Measurements from ENCODE around the gene KIAA1217. TPM values are rescaled to one million over a fixed set of nuclear protein-coding genes. Genes with fewer than 3 reads are reported as not detected.

Gene KIAA1217
- polyA plus RNA-seq, 1 of the 3 experiments (the other 2 are of a cell fraction), result 7.2 TPM

- WGBS (ENCODE audit: low lambda C conversion rate), result 90% methylated on average over 5 of the region's 5 CpGs
- Histone ChIP-seq H3K9me2 (no peaks in the 10 kb centered on the region), H3K36me3 (replicated peaks in 1 of 2; ENCODE audit: control insufficient read depth in 1 of 2, insufficient read depth in 2 of 2, low read length in 1 of 2) (peaks cover 0 to 4% of the 10 kb centered on the region in 2 experiments), H3K4me2 (no peak overlapping the region), H3F3A (replicated peaks; ENCODE audit: insufficient read depth) (no peaks in the 10 kb centered on the region), H3K4me1 (ENCODE audit: control insufficient read depth in 1 of 2, insufficient read depth in 2 of 2, low read depth in 1 of 2, low read length in 1 of 2) (peaks cover 0 to 4% of the 10 kb centered on the region in 2 experiments; a peak in 1 of 4 replicates), H3K4me3 (ENCODE audit: low read depth in 2 of 2, low read length in 1 of 2) (no peak overlapping the region), H3K9me3 (no peaks in the 10 kb centered on the region), H3K79me2 (ENCODE audit: insufficient read depth) (peaks cover 5% of the 10 kb centered on the region; the same call in 1 of the 2 replicates), H2AFZ (ENCODE audit: low read depth) (no peak overlapping the region), H4K20me1 (ENCODE audit: insufficient read depth) (no peaks in the 10 kb centered on the region), H3K27ac (ENCODE audit: low read depth in 2 of 2, low read length in 1 of 2) (no peak overlapping the region), H3K27me3 (ENCODE audit: insufficient read depth) (no peaks in the 10 kb centered on the region), H3K9ac (no peak overlapping the region)
- DNase-seq, result no peak
- CTCF ChIA-PET, result interaction anchor here (3.2 kb wide), 1 partner anchor 33 kb away, joined by 12 read pairs; no protein-coding TSS in a partner anchor
- TF ChIP-seq POLR2AphosphoS5 (IDR thresholded peaks at IDR 0.05; ENCODE audit: low read depth, low read length) (no peak), MXI1 (IDR thresholded peaks at IDR 0.05; ENCODE audit: low read depth, low read length) (no peak), MEF2A (IDR thresholded peaks at IDR 0.05; ENCODE audit: borderline replicate concordance, low read depth) (no peak), TCF12 (IDR thresholded peaks at IDR 0.05) (no peak)
- POLR2A ChIA-PET, result no interaction called here
Measured at GRCh38 chr10:24485304-24485703, 276.4 kb downstream of the KIAA1217 start.

GRCh38 chr10:24488631-24489030, 279.7 kb downstream of the KIAA1217 start:
- Histone ChIP-seq H3K4me3 (ENCODE audit: low read depth in 2 of 2, low read length in 1 of 2) (no peak overlapping the region), H3K9me2 (no peaks in the 10 kb centered on the region), H3K9me3 (no peaks in the 10 kb centered on the region), H3K27me3 (ENCODE audit: insufficient read depth) (no peaks in the 10 kb centered on the region), H4K20me1 (ENCODE audit: insufficient read depth) (no peaks in the 10 kb centered on the region), H3K79me2 (ENCODE audit: insufficient read depth) (peaks cover 5% of the 10 kb centered on the region; the same call in 1 of the 2 replicates), H3K36me3 (replicated peaks in 1 of 2; ENCODE audit: control insufficient read depth in 1 of 2, insufficient read depth in 2 of 2, low read length in 1 of 2) (peaks cover 0 to 4% of the 10 kb centered on the region in 2 experiments), H3K27ac (ENCODE audit: low read depth in 2 of 2, low read length in 1 of 2) (no peak overlapping the region), H3K9ac (no peak overlapping the region), H3K4me2 (no peak overlapping the region), H3K4me1 (ENCODE audit: control insufficient read depth in 1 of 2, insufficient read depth in 2 of 2, low read depth in 1 of 2, low read length in 1 of 2) (peaks cover 2 to 5% of the 10 kb centered on the region in 2 experiments; a peak in 2 of 4 replicates), H2AFZ (ENCODE audit: low read depth) (no peak overlapping the region), H3F3A (replicated peaks; ENCODE audit: insufficient read depth) (no peaks in the 10 kb centered on the region)
- ChIA-PET CTCF (no interaction called here), POLR2A (no interaction called here)
- no peak for DNase-seq
- TF ChIP-seq RXRA (IDR thresholded peaks at IDR 0.05; ENCODE audit: borderline replicate concordance, low read depth) (no peak), RFX5 (IDR thresholded peaks at IDR 0.05; ENCODE audit: low read length) (no peak), IRF3 (IDR thresholded peaks at IDR 0.05; ENCODE audit: low read depth, low read length) (no peak), GATA2 (CRISPR knock-in tag; IDR thresholded peaks at IDR 0.05) (no peak), NRF1 (IDR thresholded peaks at IDR 0.05; ENCODE audit: low read depth, low read length) (no peak), FOXM1 (IDR thresholded peaks at IDR 0.05; ENCODE audit: low read depth) (no peak), SIN3A (IDR thresholded peaks at IDR 0.05; ENCODE audit: borderline replicate concordance, low read depth, low read length) (no peak), ELF1 (IDR thresholded peaks at IDR 0.05) (no peak), MEF2A (IDR thresholded peaks at IDR 0.05; ENCODE audit: borderline replicate concordance, low read depth) (no peak), RAD21 (IDR thresholded peaks at IDR 0.05; ENCODE audit: low read length) (no peak), GABPA (IDR thresholded peaks at IDR 0.05; ENCODE audit: low read depth) (no peak), USF2 (IDR thresholded peaks at IDR 0.05; ENCODE audit: borderline replicate concordance, low read depth, low read length) (no peak), USF1 (IDR thresholded peaks at IDR 0.05; ENCODE audit: borderline replicate concordance, low read depth) (no peak), SMC3 (IDR thresholded peaks at IDR 0.05; ENCODE audit: low read depth, low read length) (no peak), TEAD4 (IDR thresholded peaks at IDR 0.05; ENCODE audit: borderline replicate concordance, insufficient read depth) (no peak), POLR2AphosphoS5 (IDR thresholded peaks at IDR 0.05; ENCODE audit: low read depth, low read length) (no peak), CHD2 (IDR thresholded peaks at IDR 0.05; ENCODE audit: low read length, partially characterized antibody) (no peak), FOXJ3 (CRISPR knock-in tag; IDR thresholded peaks at IDR 0.05) (no peak)
- 88% methylated on average over 5 of the region's 5 CpGs for WGBS (ENCODE audit: low lambda C conversion rate)
